Subcutaneous adipose tissue (tissue), 4 donors: ENCODE data around the gene CD99L2. TPM values are rescaled to one million over a fixed set of nuclear protein-coding genes. Genes with fewer than 3 reads are reported as not detected.

Experiments
- total RNA-seq, 4 donors: library from RNA; depleted of rRNA; stranded (reverse); fragments of >200 nt; gene quantifications; one replicate each; pipeline ENCODE4 v1.1.0, GENCODE V29; 2016
- TF ChIP-seq, protein P1 (sequence below): fragments of 450-650 bp; IDR thresholded peaks from one replicate; pipeline ENCODE4 v1.5.1; 2016; ENCODE audit warnings: low read depth, mild to moderate bottlenecking, control low read depth, antibody characterized with exemption, moderate library complexity

The CD99L2 gene, protein sequence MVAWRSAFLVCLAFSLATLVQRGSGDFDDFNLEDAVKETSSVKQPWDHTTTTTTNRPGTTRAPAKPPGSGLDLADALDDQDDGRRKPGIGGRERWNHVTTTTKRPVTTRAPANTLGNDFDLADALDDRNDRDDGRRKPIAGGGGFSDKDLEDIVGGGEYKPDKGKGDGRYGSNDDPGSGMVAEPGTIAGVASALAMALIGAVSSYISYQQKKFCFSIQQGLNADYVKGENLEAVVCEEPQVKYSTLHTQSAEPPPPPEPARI
- total RNA-seq = 10 to 100 TPM; 38.6 to 88.1 (median 72.9) TPM

DNA sequence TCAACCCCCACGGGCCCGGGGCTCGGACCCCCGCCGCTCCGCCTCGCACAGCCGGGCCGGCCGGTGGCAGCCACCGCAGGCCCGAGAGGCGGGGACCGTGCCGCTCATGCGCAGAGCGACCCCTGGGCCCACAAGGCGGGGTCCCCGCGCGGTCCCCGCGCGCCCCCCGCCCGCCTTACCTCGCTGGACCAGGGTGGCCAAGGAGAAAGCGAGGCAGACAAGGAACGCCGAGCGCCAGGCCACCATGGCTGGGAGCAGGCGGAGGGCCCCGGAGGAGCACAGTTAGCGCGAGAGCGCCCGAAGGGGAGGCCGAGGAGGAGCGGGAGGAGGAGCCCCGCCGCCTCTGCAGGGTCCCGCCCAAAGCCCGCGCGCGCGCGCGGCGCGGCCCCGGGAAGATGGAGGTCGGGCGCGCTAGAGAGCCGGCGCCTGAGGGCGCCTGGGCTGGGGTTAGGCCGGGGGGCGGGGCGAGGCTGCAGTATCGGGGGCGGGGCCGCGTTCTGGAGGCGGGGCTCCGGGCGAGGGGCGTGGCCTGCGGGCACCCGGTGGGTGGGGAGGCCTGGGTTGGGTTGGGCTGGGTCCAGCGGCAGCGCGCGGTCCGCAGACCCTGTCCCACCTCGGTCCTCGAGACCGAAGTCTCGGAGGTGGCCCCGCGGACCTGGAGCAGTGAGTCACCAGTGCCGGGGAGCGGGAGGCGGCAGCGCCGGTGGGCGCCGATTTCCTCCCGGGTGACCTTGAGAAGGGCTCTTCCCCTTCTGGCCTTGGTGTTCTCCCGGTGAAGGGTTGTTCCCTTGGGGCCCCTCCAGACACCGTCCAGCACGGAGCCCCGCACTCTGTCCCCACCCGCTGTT is at the start of gene CD99L2:
TSS of gene CD99L2 (minus strand) at position 326 of the 848 bp plus-strand sequence. CDS start at position 246, 80 bp downstream.
- TF ChIP-seq, protein P1, sequence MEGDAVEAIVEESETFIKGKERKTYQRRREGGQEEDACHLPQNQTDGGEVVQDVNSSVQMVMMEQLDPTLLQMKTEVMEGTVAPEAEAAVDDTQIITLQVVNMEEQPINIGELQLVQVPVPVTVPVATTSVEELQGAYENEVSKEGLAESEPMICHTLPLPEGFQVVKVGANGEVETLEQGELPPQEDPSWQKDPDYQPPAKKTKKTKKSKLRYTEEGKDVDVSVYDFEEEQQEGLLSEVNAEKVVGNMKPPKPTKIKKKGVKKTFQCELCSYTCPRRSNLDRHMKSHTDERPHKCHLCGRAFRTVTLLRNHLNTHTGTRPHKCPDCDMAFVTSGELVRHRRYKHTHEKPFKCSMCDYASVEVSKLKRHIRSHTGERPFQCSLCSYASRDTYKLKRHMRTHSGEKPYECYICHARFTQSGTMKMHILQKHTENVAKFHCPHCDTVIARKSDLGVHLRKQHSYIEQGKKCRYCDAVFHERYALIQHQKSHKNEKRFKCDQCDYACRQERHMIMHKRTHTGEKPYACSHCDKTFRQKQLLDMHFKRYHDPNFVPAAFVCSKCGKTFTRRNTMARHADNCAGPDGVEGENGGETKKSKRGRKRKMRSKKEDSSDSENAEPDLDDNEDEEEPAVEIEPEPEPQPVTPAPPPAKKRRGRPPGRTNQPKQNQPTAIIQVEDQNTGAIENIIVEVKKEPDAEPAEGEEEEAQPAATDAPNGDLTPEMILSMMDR = no peak

DNA sequence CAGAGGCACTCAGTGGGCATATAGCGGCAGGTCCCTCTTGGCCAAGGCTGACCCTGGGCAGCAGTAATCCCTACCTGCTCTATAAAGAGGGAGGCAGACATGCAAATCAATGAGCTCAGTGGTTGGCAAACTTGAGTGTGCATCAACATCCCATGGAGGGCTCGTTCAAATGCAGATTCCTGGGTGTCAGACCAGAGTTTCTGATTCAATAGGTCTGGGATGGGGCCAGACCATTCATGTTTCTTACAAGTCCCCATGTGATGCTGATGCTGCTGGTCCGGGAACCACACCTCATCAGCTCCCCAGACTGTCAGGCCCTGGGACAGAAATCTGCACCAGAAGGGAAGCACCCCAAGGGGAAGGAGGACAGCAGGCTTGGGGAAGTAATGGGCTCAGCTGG is 45.8 kb upstream of the CD99L2 start:
- TF ChIP-seq, protein P1 = no peak

DNA sequence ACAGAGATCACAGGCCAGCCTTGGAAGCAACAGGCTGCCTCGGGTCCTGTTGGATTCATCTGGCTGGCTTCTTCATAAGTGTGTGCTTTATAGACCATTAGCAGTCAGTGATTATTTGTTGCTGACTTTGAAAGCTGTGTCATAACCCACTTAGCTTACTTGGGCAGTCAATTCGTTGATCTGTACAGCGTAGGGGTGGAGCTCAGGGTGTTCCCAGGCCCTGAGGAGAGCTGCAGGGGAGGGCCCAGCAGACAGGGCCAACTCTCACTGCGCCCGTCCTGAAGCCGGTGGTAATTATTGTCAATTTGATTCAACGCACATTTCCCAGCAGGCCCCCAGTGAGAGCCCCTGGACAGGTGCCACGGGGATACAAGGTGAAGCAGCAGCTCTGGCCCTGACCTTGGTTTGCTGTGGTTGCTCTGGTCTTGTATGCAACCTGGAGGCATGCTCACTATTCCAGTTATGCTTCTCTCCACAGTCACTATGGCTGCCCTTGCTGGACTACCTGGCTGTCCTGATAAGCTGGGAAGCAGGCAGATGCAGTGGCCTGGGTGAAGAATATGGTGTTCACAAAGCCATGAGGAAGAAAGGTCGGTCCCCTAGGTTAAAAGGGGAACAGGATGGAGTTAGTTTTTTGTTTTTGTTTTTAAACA is 44.6 kb upstream of the CD99L2 start:
- TF ChIP-seq, protein P1 = no peak

DNA sequence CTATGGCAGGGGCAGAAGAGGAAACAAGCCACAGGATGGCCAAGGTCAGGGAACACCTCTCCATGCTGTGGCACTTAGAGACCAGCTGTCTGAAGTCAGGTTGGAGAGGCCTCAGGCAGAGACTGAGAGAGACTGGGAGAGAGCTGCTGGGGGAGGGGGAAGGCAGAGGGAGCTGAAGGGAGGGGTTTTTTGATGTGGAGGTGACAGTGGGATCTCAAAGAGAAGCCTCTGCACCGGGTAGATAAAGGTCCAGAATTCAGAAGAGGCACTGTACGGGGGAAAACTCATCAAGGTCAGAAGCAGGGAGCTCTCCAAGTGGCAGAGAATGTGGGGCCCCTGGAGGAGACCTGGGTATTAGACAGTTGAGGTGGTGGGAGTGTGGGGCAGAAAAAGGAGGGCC is 43.1 kb upstream of the CD99L2 start:
- TF ChIP-seq, protein P1 = no peak

DNA sequence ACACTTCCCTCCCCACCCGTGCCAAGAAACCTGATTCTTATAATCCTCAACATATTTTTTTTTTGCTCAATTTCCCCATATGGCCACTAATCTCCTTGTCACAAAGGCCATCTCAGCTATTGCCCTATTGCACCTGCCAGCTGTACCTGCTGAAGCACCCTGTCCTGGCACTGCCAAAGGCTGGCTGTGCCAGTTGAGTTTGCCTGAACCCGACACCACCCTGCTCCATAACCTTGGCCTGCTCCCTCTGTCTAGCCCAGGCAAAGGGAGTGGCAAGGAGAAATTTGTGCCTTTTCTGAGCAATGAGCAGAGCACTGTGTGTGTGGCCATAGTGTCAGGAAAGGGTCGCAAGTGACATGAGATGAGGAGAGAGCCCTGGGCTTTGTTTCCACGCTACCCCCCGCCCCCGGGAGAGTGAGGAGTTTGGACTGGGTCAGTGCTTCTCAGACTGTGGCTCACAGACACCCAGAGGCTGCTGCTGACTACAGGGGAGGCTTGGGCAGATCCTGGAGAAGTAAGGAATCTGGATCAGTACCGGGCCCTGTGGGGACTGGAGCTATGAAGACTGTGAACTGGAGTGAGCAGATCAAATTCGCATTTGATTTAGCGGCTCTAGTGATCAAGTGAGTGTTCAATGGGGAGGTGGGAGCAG is 42.5 kb upstream of the CD99L2 start:
- TF ChIP-seq, protein P1 = no peak

DNA sequence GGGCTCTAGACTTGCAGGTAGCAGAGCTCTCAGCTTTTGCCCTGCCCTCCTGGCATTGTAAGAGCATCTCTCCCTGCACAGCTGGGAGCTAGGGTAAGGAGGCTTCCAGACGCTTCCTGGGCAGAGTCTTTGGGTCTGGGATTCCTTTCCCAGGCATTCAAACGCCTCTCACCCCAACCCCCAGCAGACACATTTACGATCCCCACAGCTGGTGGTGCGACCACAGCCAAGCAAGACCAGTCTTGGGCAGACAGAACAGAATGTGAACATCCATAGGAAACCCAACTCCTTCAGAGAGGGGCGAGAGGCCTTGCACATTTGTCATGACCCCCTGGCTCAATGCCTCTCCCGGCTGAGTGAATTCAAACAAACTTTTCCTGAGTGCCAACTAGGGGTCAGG is 38.1 kb upstream of the CD99L2 start:
- TF ChIP-seq, protein P1 = no peak

DNA sequence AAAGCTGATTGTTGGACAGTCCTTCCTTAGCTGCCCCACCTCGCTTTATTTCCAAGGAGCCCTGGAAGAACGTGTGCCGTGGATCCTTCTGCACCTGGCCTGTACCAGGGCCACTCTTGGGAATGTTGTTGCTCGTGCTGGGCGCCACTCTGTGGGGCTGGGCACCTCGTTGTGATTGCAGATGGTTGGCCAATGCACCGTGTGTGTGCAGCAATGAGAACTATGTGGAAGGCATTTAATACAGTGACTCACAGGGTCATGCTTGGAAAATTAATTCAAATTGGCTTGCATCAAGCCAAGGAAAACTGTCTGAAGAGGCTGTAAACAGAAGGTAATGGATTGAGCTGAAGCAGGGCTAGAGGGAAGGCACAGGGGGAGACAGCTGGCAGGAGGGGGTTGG is 37.0 kb upstream of the CD99L2 start:
- TF ChIP-seq, protein P1 = no peak
